HepG2 (cell line): ENCODE data around the gene ABHD1. TPM values are rescaled to one million over a fixed set of nuclear protein-coding genes. Genes with fewer than 3 reads are reported as not detected.

ENCODE experiments used
- AGO2 ChIP-seq: fragments of 200-400 bp; formaldehyde crosslinking; optimal IDR thresholded peaks from 2 replicates; pipeline ENCODE3; 2017; ENCODE audit warnings: mild to moderate bottlenecking, low read depth, low read length, moderate library complexity
- CBX1 ChIP-seq: IDR thresholded peaks from one replicate; pipeline ENCODE4 v1.6.1; 2016; ENCODE audit warnings: antibody characterized with exemption, low read depth
- KAT2B ChIP-seq: fragments of 150-350 bp; IDR thresholded peaks from 2 replicates; pipeline ENCODE4 v1.6.1; 2014; ENCODE audit warnings: low read depth, low read length, borderline replicate concordance
- KLF12 ChIP-seq: sonication (generic); formaldehyde crosslinking; IDR thresholded peaks from 2 replicates; pipeline ENCODE4 v1.4.0; 2020; ENCODE audit warnings: missing genetic modification reagents, borderline replicate concordance
- MAZ ChIP-seq, 2 experiments: sonication (generic) in 1 of 2; formaldehyde crosslinking in 1 of 2; IDR thresholded peaks; 2 replicates each; pipeline versions ENCODE4 v1.5.0 to v1.6.1; 2012 to 2020; ENCODE audit warnings: low read depth in 2 of 2, mild to moderate bottlenecking in 2 of 2, borderline replicate concordance in 1 of 2, improper control_type of control experiment in 1 of 2, low read length in 1 of 2, missing genetic modification reagents in 1 of 2, moderate library complexity in 1 of 2
- NKX3-1 ChIP-seq: sonication (generic); formaldehyde crosslinking; IDR thresholded peaks from 2 replicates; pipeline ENCODE4 v1.5.0; 2020; ENCODE audit warnings: missing genetic modification reagents
- PRDM10 ChIP-seq: sonication (generic); formaldehyde crosslinking; IDR thresholded peaks from 2 replicates; pipeline ENCODE4 v1.4.0; 2020; ENCODE audit warnings: low read depth, missing genetic modification reagents
- REPIN1 ChIP-seq: sonication (generic); formaldehyde crosslinking; IDR thresholded peaks from 2 replicates; pipeline ENCODE4 v1.8.0; 2022; ENCODE audit warnings: missing genetic modification reagents, low read depth, mild to moderate bottlenecking, borderline replicate concordance
- SOX5 ChIP-seq: IDR thresholded peaks from 2 replicates; pipeline ENCODE4 v1.6.1; 2016; ENCODE audit warnings: borderline replicate concordance
- SRF ChIP-seq: IDR thresholded peaks from 2 replicates; pipeline ENCODE4 v1.6.1; 2011; ENCODE audit warnings: mild to moderate bottlenecking, low read depth, low read length, moderate library complexity
- ZFP1 ChIP-seq: IDR thresholded peaks from 2 replicates; pipeline ENCODE4 v1.6.1; 2016
- ZNF446 ChIP-seq: sonication (generic); formaldehyde crosslinking; IDR thresholded peaks from 2 replicates; pipeline ENCODE4 v1.5.0; 2020; ENCODE audit warnings: mild to moderate bottlenecking, missing genetic modification reagents
- ZNF816 ChIP-seq: sonication (generic); formaldehyde crosslinking; IDR thresholded peaks from 2 replicates; pipeline ENCODE4 v1.8.0; 2022; ENCODE audit warnings: missing genetic modification reagents, mild to moderate bottlenecking, borderline replicate concordance
- ZNF878 ChIP-seq: sonication (generic); formaldehyde crosslinking; IDR thresholded peaks from 2 replicates; pipeline ENCODE4 v1.8.1; 2023; ENCODE audit warnings: mild to moderate bottlenecking, missing genetic modification reagents, moderate library complexity
- ZSCAN29 ChIP-seq: sonication (generic); formaldehyde crosslinking; conservative IDR thresholded peaks from 2 replicates; pipeline ENCODE4 v1.4.0; 2020; ENCODE audit warnings: mild to moderate bottlenecking, missing genetic modification reagents
- polyA plus RNA-seq, 8 experiments: library from polyadenylated mRNA; depleted of rRNA in 3 of 8; stranded (reverse) in 7 of 8; unstranded in 1 of 8; fragments of >200 nt; fragmentation: Illumina TruSeq in 4 of 8; extraction: Trizol in 4 of 8; gene quantifications; 2 replicates each; pipeline versions ENCODE4 v1.2.1 to v1.2.3, GENCODE V29; 2011 to 2016; ENCODE audit warnings: low read depth in 4 of 8, missing spikeins in 1 of 8, mixed read lengths in 1 of 8; ENCODE audit not compliant: insufficient read depth in 1 of 8
- total RNA-seq, 5 experiments: library from RNA; depleted of rRNA; stranded (reverse); fragments of >200 nt; fragmentation: Illumina TruSeq; extraction: Trizol; gene quantifications; 2 replicates each; pipeline ENCODE4 v1.2.3, GENCODE V29; 2016; ENCODE audit warnings: low read depth in 1 of 5
- TF ChIP-seq, protein P1 (sequence below): fragments of 450-650 bp; IDR thresholded peaks from 2 replicates; pipeline ENCODE4 v1.6.1; 2017
- TF ChIP-seq, protein P2 (sequence below): sonication (generic); formaldehyde crosslinking; IDR thresholded peaks from 2 replicates; pipeline ENCODE4 v1.8.1; 2023; ENCODE audit warnings: mild to moderate bottlenecking, missing genetic modification reagents

Gene ABHD1
- total and polyA plus RNA-seq, 2 of the 13 experiments (the other 11 are each of a cell fraction or from before 2014, with no cell fraction given), result 0.04 to 0.81 TPM

DNA sequence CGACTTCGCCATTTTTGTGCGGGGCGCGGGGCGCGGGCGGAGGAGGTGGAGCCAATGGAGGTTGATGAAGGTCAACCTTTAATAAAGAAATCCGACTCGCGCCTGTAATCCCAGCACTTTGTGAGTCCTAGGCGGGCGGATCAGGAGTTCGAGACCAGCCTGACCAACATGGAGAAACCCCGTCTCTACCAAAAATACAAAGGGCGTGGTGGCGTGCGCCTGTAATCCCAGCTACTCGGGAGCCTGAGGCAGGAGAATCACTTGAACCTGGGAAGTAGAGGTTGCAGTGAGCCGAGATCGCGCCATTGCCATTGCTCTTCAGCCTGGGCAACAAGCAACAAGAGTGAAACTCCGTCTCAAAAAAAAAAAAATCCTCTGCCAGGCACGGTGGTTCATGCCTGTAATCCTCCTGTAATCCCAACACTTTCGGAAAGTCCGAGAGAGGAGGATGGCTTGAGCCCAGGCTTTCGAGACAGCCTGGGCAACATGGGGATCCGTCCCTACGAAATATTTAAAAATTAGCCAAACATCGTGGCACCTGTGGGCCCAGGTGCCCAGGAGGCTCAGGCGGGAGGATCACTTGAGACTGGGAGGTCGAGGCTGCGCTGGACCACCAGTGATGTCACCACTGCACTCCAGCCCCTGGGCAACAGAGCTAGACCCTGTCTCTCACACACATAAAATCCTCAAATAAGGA is 11.3 kb downstream of the ABHD1 start (continued):
- no peak for TF ChIP-seq SRF
- TF ChIP-seq ZNF446 (CRISPR knock-in tag), result no peak
- TF ChIP-seq ZFP1 (CRISPR knock-in tag), result no peak
- TF ChIP-seq KLF12 (CRISPR knock-in tag), result no peak; the same call in 1 of the 2 replicates
- TF ChIP-seq, protein P1, sequence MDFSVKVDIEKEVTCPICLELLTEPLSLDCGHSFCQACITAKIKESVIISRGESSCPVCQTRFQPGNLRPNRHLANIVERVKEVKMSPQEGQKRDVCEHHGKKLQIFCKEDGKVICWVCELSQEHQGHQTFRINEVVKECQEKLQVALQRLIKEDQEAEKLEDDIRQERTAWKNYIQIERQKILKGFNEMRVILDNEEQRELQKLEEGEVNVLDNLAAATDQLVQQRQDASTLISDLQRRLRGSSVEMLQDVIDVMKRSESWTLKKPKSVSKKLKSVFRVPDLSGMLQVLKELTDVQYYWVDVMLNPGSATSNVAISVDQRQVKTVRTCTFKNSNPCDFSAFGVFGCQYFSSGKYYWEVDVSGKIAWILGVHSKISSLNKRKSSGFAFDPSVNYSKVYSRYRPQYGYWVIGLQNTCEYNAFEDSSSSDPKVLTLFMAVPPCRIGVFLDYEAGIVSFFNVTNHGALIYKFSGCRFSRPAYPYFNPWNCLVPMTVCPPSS, result no peak
- no peak for TF ChIP-seq KAT2B
- no peak for TF ChIP-seq CBX1
- no peak for TF ChIP-seq ZNF878
- TF ChIP-seq NKX3-1, result no peak
- TF ChIP-seq REPIN1 (CRISPR knock-in tag), result peak; percentile 57; the same call in 1 of the 2 replicates
- TF ChIP-seq ZSCAN29, result 0 out of 2 replicates have a peak, but pooled peaks have one; percentile 66
- no peak for TF ChIP-seq SOX5 (CRISPR knock-in tag)
- no peak for TF ChIP-seq MAZ (IDR thresholded peaks at IDR 0.05; ENCODE audit: borderline replicate concordance, low read depth, low read length)
- no peak for TF ChIP-seq MAZ (CRISPR knock-in tag; IDR thresholded peaks at IDR 0.05; ENCODE audit: low read depth)
- no peak for TF ChIP-seq AGO2
- TF ChIP-seq, protein P2, sequence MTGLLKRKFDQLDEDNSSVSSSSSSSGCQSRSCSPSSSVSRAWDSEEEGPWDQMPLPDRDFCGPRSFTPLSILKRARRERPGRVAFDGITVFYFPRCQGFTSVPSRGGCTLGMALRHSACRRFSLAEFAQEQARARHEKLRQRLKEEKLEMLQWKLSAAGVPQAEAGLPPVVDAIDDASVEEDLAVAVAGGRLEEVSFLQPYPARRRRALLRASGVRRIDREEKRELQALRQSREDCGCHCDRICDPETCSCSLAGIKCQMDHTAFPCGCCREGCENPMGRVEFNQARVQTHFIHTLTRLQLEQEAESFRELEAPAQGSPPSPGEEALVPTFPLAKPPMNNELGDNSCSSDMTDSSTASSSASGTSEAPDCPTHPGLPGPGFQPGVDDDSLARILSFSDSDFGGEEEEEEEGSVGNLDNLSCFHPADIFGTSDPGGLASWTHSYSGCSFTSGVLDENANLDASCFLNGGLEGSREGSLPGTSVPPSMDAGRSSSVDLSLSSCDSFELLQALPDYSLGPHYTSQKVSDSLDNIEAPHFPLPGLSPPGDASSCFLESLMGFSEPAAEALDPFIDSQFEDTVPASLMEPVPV (CRISPR knock-in tag), result 0 out of 2 replicates have a peak, but pooled peaks have one; percentile 82
- TF ChIP-seq PRDM10 (CRISPR knock-in tag), result no peak
- no peak for TF ChIP-seq ZNF816 (CRISPR knock-in tag)
